Measurements from ENCODE around the gene IRF9. TPM values are rescaled to one million over a fixed set of nuclear protein-coding genes. Genes with fewer than 3 reads are reported as not detected.

IRF9 gene
- total RNA-seq, 4 donors from 2014 or later: 55.7 to 106 (median 65.8) TPM

DNA sequence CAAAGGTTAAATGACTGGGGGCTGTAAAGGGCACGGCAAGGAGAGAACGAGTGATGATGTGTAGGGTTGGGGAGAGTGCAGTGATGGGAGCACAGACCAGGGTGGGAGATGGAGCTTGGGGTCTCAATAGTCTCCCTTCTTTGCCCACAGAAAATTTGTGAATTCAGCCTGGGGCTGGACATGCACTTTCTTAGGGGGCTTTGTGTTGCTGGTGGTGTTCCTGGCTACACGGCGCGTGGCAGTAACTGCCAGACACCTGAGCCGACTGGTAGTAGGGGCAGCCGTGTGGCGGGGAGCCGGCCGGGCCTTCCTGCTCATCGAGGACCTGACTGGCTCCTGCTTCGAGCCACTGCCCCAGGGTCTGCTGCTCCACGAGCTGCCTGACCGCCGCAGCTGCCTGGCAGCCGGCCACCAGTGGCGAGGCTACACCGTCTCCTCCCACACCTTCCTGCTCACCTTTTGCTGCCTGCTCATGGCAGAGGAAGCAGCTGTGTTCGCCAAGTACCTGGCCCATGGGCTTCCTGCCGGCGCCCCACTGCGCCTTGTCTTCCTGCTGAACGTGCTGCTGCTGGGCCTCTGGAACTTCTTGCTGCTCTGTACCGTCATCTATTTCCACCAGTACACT lies 28.9 kb upstream of the IRF9 start:
- Histone ChIP-seq H3K27ac (peak overlapping the region in 1 of 4 donors; percentile 36), H3K4me3 (no peak overlapping the region)

DNA sequence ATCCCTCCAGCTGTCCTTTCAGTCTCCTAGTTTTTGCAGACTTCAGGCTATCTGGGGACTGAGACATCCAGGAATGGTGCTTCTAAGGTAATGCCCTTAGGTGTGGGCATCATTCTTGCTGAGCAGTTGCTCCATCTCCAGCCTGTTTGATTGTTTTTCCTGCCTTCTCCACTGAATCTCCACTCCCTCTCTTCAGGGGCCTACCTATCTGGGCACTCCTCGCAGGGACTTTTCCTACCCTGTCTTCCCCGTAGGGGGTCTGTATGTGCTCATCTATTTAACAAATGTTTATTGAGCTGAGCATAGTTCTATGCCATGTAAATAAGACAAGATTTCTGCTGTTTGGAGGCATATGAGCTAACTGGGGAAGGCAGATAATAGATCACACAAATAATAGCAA lies 28.1 kb upstream of the IRF9 start:
- Histone ChIP-seq H3K36me3 (peaks cover 0 to 22% (median 4%) of the 10 kb centered on the region in 3 donors), H3K9me3 (no peaks in the 10 kb centered on the region), H3K4me3 (no peak overlapping the region), H3K4me1 (peaks cover 0 to 21% (median 10%) of the 10 kb centered on the region in 4 donors), H3K27ac (no peak overlapping the region), H3K27me3 (no peaks in the 10 kb centered on the region)
- TF ChIP-seq EP300 (IDR thresholded peaks at IDR 0.05) (no peak), POLR2A (IDR thresholded peaks at IDR 0.05) (no peak)
- TF ChIP-seq, protein P1, sequence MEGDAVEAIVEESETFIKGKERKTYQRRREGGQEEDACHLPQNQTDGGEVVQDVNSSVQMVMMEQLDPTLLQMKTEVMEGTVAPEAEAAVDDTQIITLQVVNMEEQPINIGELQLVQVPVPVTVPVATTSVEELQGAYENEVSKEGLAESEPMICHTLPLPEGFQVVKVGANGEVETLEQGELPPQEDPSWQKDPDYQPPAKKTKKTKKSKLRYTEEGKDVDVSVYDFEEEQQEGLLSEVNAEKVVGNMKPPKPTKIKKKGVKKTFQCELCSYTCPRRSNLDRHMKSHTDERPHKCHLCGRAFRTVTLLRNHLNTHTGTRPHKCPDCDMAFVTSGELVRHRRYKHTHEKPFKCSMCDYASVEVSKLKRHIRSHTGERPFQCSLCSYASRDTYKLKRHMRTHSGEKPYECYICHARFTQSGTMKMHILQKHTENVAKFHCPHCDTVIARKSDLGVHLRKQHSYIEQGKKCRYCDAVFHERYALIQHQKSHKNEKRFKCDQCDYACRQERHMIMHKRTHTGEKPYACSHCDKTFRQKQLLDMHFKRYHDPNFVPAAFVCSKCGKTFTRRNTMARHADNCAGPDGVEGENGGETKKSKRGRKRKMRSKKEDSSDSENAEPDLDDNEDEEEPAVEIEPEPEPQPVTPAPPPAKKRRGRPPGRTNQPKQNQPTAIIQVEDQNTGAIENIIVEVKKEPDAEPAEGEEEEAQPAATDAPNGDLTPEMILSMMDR (IDR thresholded peaks at IDR 0.05): no peak
- no peak for DNase-seq (ENCODE audit: low spot score in 2 of 2)
- WGBS, 2 donors: 87 to 92% methylated on average over 2 of the region's 2 CpGs

More for the DNA sequence above, 28.9 kb upstream of the IRF9 start:
- no peaks in the 10 kb centered on the region for H3K9me3 ChIP-seq
- DNase-seq (ENCODE audit: low spot score in 2 of 2): no peak
- H3K27me3 ChIP-seq: no peaks in the 10 kb centered on the region
- peaks cover 0 to 14% (median 0%) of the 10 kb centered on the region in 3 donors for H3K36me3 ChIP-seq
- 78 to 82% methylated on average over 22 to 23 of the region's 24 CpGs for WGBS, 2 donors
- H3K4me1 ChIP-seq: peaks cover 0 to 13% (median 8%) of the 10 kb centered on the region in 4 donors
- TF ChIP-seq POLR2A (IDR thresholded peaks at IDR 0.05) (no peak), EP300 (IDR thresholded peaks at IDR 0.05) (no peak)
- TF ChIP-seq, protein P1 (IDR thresholded peaks at IDR 0.05): no peak

DNA sequence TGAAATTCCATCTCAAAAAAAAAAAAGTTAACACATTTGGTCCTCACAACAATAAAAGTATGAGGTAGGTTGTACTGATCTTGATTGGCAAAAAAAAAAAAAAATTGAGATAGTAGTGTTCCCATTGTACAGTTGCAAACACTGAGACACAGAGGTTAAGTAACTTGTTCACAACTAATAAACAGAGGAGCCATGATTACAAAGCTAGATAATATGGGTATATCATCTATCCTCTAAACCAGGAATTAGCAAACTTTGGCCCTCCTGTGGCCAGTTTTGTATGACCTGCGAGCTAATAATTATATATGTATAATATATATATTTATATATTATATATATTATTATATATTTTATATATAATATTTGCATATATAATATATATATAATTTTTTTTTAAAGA lies 27.3 kb upstream of the IRF9 start:
- no peak for DNase-seq (ENCODE audit: low spot score in 2 of 2)
- Histone ChIP-seq H3K9me3 (no peaks in the 10 kb centered on the region), H3K4me3 (no peak overlapping the region), H3K4me1 (peaks cover 0 to 29% (median 15%) of the 10 kb centered on the region in 4 donors), H3K27me3 (no peaks in the 10 kb centered on the region), H3K36me3 (peaks cover 0 to 29% (median 11%) of the 10 kb centered on the region in 3 donors), H3K27ac (no peak overlapping the region)
- 92 to 94% methylated on average over 1 of the region's 1 CpG for WGBS, 2 donors
- TF ChIP-seq POLR2A (IDR thresholded peaks at IDR 0.05) (no peak), EP300 (IDR thresholded peaks at IDR 0.05) (no peak)
- TF ChIP-seq, protein P1 (IDR thresholded peaks at IDR 0.05): no peak

DNA sequence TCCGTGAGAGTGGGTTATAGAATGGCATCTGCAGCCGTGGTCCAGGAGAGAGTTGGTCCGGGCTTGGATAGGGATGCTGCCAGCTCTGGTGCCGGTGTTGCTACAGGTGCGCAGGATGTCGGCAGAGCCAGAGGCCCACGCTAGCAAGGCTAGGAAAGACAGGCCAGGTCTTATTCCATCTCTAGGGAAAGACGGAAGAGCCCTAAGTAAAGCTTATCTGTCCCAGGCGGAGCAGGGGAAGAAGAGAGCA lies 25.6 kb upstream of the IRF9 start:
- Histone ChIP-seq H3K27ac (peak overlapping the region; percentile 28 to 99 (median 98)), H3K27me3 (no peaks in the 10 kb centered on the region), H3K4me1 (peaks cover 0 to 46% (median 29%) of the 10 kb centered on the region in 4 donors), H3K9me3 (no peaks in the 10 kb centered on the region), H3K4me3 (peak overlapping the region; percentile 76 to 97 (median 84)), H3K36me3 (peaks cover 0 to 38% (median 14%) of the 10 kb centered on the region in 3 donors)
- TF ChIP-seq, protein P1 (IDR thresholded peaks at IDR 0.05): no peak
- TF ChIP-seq POLR2A (IDR thresholded peaks at IDR 0.05) (no peak), EP300 (IDR thresholded peaks at IDR 0.05) (no peak)
- DNase-seq (ENCODE audit: low spot score in 2 of 2): no peak
- 3 to 9% methylated on average over 9 of the region's 9 CpGs for WGBS, 2 donors

DNA sequence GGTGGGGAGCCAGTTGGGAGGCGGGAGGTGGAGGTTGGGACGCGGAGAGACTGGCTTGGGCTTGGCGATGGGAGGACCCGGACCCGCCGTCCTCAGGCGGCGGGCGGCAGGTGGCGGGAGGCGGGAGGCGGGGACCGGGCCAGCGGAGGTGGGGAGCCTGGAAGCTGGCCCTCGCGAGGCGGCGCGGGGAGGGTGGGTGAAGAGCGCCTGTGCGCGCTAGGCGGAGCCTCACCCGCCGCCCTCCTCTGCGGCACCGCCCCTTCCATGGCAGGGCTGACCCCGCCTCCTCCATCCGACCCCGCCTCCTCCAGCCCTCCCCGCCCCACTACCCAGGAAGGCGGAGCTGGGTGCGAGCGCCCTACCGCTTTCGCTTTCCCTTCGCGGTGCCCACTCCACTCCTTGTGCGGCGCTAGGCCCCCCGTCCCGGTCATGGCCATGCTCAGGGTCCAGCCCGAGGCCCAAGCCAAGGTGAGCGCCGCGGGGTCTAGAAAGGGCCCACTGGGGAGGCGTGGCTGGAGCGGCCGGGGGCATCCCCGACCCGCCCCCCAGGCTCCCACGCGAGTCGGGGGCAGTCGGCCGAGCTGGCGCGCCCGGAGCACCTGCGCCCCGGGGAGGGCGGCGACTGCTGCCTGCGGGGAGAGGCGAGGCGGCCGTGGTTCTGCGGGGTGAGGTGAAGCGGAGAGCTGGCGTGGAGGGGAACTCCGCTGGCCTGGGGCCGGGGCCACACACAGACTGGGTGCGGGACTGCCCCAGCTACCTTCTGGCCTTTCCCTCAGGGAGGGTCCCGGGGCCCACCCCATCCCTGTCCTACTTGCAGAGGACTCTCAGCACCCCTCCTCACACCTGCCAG lies 25.0 kb upstream of the IRF9 start, which contains the start of gene PSME1:
TSS of gene PSME1 (plus strand) at position 361 of the 850 bp plus-strand sequence. CDS start at position 430, 69 bp downstream.
- Histone ChIP-seq H3K27ac (peak within 1 kb of the TSS; percentile 89 to 99 (median 98)), H3K36me3 (peaks cover 0 to 38% (median 14%) of the 10 kb centered on the region in 3 donors), H3K9me3 (no peaks in the 10 kb centered on the region), H3K4me1 (peaks cover 0 to 51% (median 29%) of the 10 kb centered on the region in 4 donors), H3K27me3 (no peaks in the 10 kb centered on the region), H3K4me3 (peak within 1 kb of the TSS; percentile 76 to 97 (median 84))
- DNase-seq (ENCODE audit: low spot score in 2 of 2): peak; percentile 88 to 89
- 0% methylated on average over 30 to 44 of the region's 75 CpGs for WGBS, 2 donors
- TF ChIP-seq EP300 (IDR thresholded peaks at IDR 0.05): peak; percentile 52 to 90
- TF ChIP-seq, protein P1 (IDR thresholded peaks at IDR 0.05): peak in 1 of 5 experiments; percentile 19
- TF ChIP-seq POLR2A (IDR thresholded peaks at IDR 0.05): peak; percentile 10 to 73

Data from tibial nerve (tissue), 4 donors.